Upper lobe of left lung (tissue), 4 donors: Measurements from ENCODE around the gene INO80D.

Source experiments
- POLR2AphosphoS5 ChIP-seq, 2 donors: sonication (generic); formaldehyde crosslinking; IDR thresholded peaks; one replicate each; pipeline ENCODE4 v1.5.1; 2017; ENCODE audit warnings: antibody characterized with exemption in 2 of 2
- TF ChIP-seq, protein P1 (sequence below), 6 experiments: fragments of 450-650 bp in 4 of 6; fragments of 200-600 bp in 2 of 6; sonication (generic) in 2 of 6; IDR thresholded peaks; one replicate each; pipeline ENCODE4 v1.5.1; 2016 to 2019; ENCODE audit warnings: antibody characterized with exemption in 6 of 6

DNA sequence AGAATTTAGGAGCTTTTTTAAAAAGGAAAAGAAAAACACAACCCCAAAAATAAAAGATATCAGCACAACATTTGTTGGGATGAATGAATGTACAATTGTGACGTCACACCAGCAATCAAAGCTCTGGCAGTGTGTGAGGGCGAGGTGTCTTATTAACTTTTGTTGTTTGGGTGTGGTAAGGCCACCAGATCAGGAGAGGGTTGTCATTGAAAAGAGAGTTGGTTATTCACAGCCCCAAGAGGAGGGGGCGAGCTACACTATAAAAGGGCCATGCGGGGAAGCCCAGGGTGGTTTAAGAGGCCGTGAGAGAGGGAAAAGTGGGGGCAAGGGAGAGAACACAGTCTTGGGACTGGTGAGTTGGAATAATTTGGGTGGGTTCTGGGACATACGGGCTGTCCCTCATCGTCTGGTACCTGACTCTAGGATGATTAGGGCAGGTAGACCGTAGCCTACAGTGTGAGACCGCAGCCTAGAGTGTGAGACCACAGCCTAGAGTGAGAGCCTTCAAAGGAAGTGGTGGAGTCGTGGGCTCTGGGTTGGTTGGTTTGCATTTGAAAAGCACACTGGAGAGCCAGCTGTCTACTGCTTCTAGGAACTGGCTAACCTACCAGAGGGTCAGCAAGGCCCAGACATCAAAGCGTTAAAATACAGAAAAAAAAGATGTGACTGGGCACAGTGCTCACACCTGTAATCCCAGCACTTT lies 128.4 kb downstream of the INO80D start:
- TF ChIP-seq, protein P1, sequence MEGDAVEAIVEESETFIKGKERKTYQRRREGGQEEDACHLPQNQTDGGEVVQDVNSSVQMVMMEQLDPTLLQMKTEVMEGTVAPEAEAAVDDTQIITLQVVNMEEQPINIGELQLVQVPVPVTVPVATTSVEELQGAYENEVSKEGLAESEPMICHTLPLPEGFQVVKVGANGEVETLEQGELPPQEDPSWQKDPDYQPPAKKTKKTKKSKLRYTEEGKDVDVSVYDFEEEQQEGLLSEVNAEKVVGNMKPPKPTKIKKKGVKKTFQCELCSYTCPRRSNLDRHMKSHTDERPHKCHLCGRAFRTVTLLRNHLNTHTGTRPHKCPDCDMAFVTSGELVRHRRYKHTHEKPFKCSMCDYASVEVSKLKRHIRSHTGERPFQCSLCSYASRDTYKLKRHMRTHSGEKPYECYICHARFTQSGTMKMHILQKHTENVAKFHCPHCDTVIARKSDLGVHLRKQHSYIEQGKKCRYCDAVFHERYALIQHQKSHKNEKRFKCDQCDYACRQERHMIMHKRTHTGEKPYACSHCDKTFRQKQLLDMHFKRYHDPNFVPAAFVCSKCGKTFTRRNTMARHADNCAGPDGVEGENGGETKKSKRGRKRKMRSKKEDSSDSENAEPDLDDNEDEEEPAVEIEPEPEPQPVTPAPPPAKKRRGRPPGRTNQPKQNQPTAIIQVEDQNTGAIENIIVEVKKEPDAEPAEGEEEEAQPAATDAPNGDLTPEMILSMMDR (IDR thresholded peaks at IDR 0.05) = no peak
- no peak for TF ChIP-seq POLR2AphosphoS5 (IDR thresholded peaks at IDR 0.05)
